ENCODE data around the gene TRAPPC12. TPM values are rescaled to one million over a fixed set of nuclear protein-coding genes. Genes with fewer than 3 reads are reported as not detected.

Gene TRAPPC12
- total RNA-seq, 1 donor from 2014 or later, result 94.8 TPM

GRCh38 chr2:3470166-3470651, 90.7 kb downstream of the TRAPPC12 start:
- no peak for DNase-seq (ENCODE audit: extremely low spot score in 2 of 2)
- intact Hi-C loops (cut with DNase I), result no loop called here
- Histone ChIP-seq H3K4me1 (peaks cover 16% of the 10 kb centered on the region), H3K27me3 (no peaks in the 10 kb centered on the region), H3K36me3 (peaks cover 0 to 33% of the 10 kb centered on the region in 2 donors), H3K27ac (peak overlapping the region; percentile 73), H3K9me3 (no peaks in the 10 kb centered on the region), H3K4me3 (no peak overlapping the region)
- TF ChIP-seq POLR2AphosphoS5 (IDR thresholded peaks at IDR 0.05; ENCODE audit: insufficient read depth in 1 of 2, low read depth in 1 of 2) (peak; percentile 37 to 88), POLR2A (IDR thresholded peaks at IDR 0.05) (no peak)

GRCh38 chr2:3470856-3471737, 91.6 kb downstream of the TRAPPC12 start:
- no peak for DNase-seq (ENCODE audit: extremely low spot score in 2 of 2)
- Histone ChIP-seq H3K4me3 (no peak overlapping the region), H3K9me3 (no peaks in the 10 kb centered on the region), H3K36me3 (peaks cover 0 to 26% of the 10 kb centered on the region in 2 donors), H3K4me1 (peaks cover 13% of the 10 kb centered on the region), H3K27me3 (no peaks in the 10 kb centered on the region), H3K27ac (peak overlapping the region; percentile 73)
- intact Hi-C loops (cut with DNase I), result no loop called here
- TF ChIP-seq POLR2AphosphoS5 (IDR thresholded peaks at IDR 0.05; ENCODE audit: insufficient read depth in 1 of 2, low read depth in 1 of 2) (no peak), CTCF (IDR thresholded peaks at IDR 0.05) (no peak), POLR2A (IDR thresholded peaks at IDR 0.05) (no peak)

- TF ChIP-seq CTCF (IDR thresholded peaks at IDR 0.05) (no peak), POLR2AphosphoS5 (IDR thresholded peaks at IDR 0.05; ENCODE audit: insufficient read depth in 1 of 2, low read depth in 1 of 2) (no peak), POLR2A (IDR thresholded peaks at IDR 0.05) (no peak)
- Histone ChIP-seq H3K36me3 (peaks cover 0 to 18% of the 10 kb centered on the region in 2 donors), H3K4me3 (no peak overlapping the region), H3K27ac (no peak overlapping the region), H3K9me3 (no peaks in the 10 kb centered on the region), H3K4me1 (peaks cover 12% of the 10 kb centered on the region), H3K27me3 (no peaks in the 10 kb centered on the region)
- no peak for DNase-seq (ENCODE audit: extremely low spot score in 2 of 2)
- intact Hi-C loops (cut with DNase I), result no loop called here
Measured at GRCh38 chr2:3472296-3472695, 92.8 kb downstream of the TRAPPC12 start.

GRCh38 chr2:3472966-3473365, 93.5 kb downstream of the TRAPPC12 start:
- H3K4me3 ChIP-seq, result no peak overlapping the region
- DNase-seq (ENCODE audit: extremely low spot score in 2 of 2), result no peak
- intact Hi-C loops (cut with DNase I), result no loop called here
- H3K4me1 ChIP-seq, result peaks cover 12% of the 10 kb centered on the region
- H3K27me3 ChIP-seq, result no peaks in the 10 kb centered on the region
- no peaks in the 10 kb centered on the region for H3K9me3 ChIP-seq
- H3K27ac ChIP-seq, result no peak overlapping the region
- TF ChIP-seq POLR2A (IDR thresholded peaks at IDR 0.05), result no peak
- no peak for TF ChIP-seq CTCF (IDR thresholded peaks at IDR 0.05)
- no peak for TF ChIP-seq POLR2AphosphoS5 (IDR thresholded peaks at IDR 0.05; ENCODE audit: insufficient read depth in 1 of 2, low read depth in 1 of 2)
- H3K36me3 ChIP-seq, result peaks cover 0 to 18% of the 10 kb centered on the region in 2 donors

GRCh38 chr2:3475771-3476170, 96.3 kb downstream of the TRAPPC12 start:
- Histone ChIP-seq H3K4me3 (no peak overlapping the region), H3K9me3 (no peaks in the 10 kb centered on the region), H3K4me1 (no peaks in the 10 kb centered on the region), H3K27ac (no peak overlapping the region), H3K27me3 (no peaks in the 10 kb centered on the region), H3K36me3 (peaks cover 0 to 23% of the 10 kb centered on the region in 2 donors)
- TF ChIP-seq CTCF (IDR thresholded peaks at IDR 0.05) (no peak), POLR2AphosphoS5 (IDR thresholded peaks at IDR 0.05; ENCODE audit: insufficient read depth in 1 of 2, low read depth in 1 of 2) (no peak), POLR2A (IDR thresholded peaks at IDR 0.05) (no peak)
- intact Hi-C loops (cut with DNase I), result no loop called here
- DNase-seq (ENCODE audit: extremely low spot score in 2 of 2), result no peak

All from vagina (tissue), 2 donors.